Neural cell (in vitro differentiated cells): Measurements from ENCODE around the gene SLC12A4. TPM values are rescaled to one million over a fixed set of nuclear protein-coding genes. Genes with fewer than 3 reads are reported as not detected.

Source experiments
- H2AFZ ChIP-seq: fragments of 200-600, 300-800 bp; sonication (generic), shearing (Covaris generic); 2 replicates; pipeline ENCODE4 v1.6.0; 2014; ENCODE audit warnings: low read depth, mild to moderate bottlenecking, antibody characterized with exemption, low read length, moderate library complexity
- H3F3A ChIP-seq: fragments of 200-600 bp; shearing (Covaris generic); 2 replicates; pipeline ENCODE4 v1.6.1; 2016; ENCODE audit warnings: mild to moderate bottlenecking, moderate library complexity, mixed read lengths, antibody characterized with exemption, low read length; ENCODE audit not compliant: insufficient read depth, poor library complexity, severe bottlenecking
- H3K27ac ChIP-seq: fragments of 200-600, 300-800 bp; sonication (generic), shearing (Covaris generic); 2 replicates; pipeline ENCODE4 v1.5.1; 2014; ENCODE audit warnings: mild to moderate bottlenecking, low read length, moderate library complexity
- H3K27me3 ChIP-seq: fragments of 300-800, 200-600 bp; sonication (generic), shearing (Covaris generic); 2 replicates; pipeline ENCODE4 v1.6.0; 2014; ENCODE audit warnings: mild to moderate bottlenecking, low read depth, low read length, moderate library complexity; ENCODE audit not compliant: insufficient read depth
- H3K36me3 ChIP-seq: fragments of 300-800, 200-600 bp; sonication (generic), shearing (Covaris generic); 2 replicates; pipeline ENCODE4 v1.5.1; 2014; ENCODE audit warnings: mild to moderate bottlenecking, antibody characterized with exemption, low read length, moderate library complexity; ENCODE audit not compliant: insufficient read depth
- H3K4me2 ChIP-seq: fragments of 300-800, 200-600 bp; sonication (generic), shearing (Covaris generic); 2 replicates; pipeline ENCODE4 v1.6.0; 2014; ENCODE audit warnings: mild to moderate bottlenecking, low read length
- H3K4me3 ChIP-seq: fragments of 300-800, 200-600 bp; sonication (generic), shearing (Covaris generic); 2 replicates; pipeline ENCODE4 v1.5.1; 2014; ENCODE audit warnings: mild to moderate bottlenecking, low read length, moderate library complexity
- H3K79me2 ChIP-seq: fragments of 200-600 bp; shearing (Covaris generic); replicated peaks from 2 replicates; pipeline ENCODE4 v1.6.0; 2014; ENCODE audit warnings: mild to moderate bottlenecking, low read length, moderate library complexity; ENCODE audit not compliant: insufficient read depth
- H3K9ac ChIP-seq: fragments of 300-800, 200-600 bp; sonication (generic), shearing (Covaris generic); 2 replicates; pipeline ENCODE4 v1.6.1; 2016; ENCODE audit warnings: mild to moderate bottlenecking, low read length, mixed read lengths
- H3K9me2 ChIP-seq: fragments of 200-600 bp; shearing (Covaris generic); 2 replicates; pipeline ENCODE4 v1.6.1; 2016; ENCODE audit warnings: mild to moderate bottlenecking, low read length, mixed read lengths; ENCODE audit not compliant: insufficient read depth
- H3K9me3 ChIP-seq: fragments of 200-600, 300-800 bp; sonication (generic), shearing (Covaris generic); 2 replicates; pipeline ENCODE4 v1.6.1; 2016; ENCODE audit warnings: mild to moderate bottlenecking, mixed run types, low read length, moderate library complexity, mixed read lengths
- H4K20me1 ChIP-seq: fragments of 200-600 bp; shearing (Covaris generic); 2 replicates; pipeline ENCODE4 v1.6.1; 2016; ENCODE audit warnings: mild to moderate bottlenecking, mixed run types; ENCODE audit not compliant: insufficient read depth
- CTCF ChIP-seq: fragments of 450-650 bp; IDR thresholded peaks from 2 replicates; pipeline ENCODE4 v1.5.1; 2014; ENCODE audit warnings: antibody characterized with exemption, mild to moderate bottlenecking, moderate library complexity; ENCODE audit not compliant: poor library complexity, severe bottlenecking
- EP300 ChIP-seq: fragments of 450-650 bp; conservative IDR thresholded peaks from 2 replicates; pipeline ENCODE4 v1.6.1; 2014; ENCODE audit warnings: antibody characterized with exemption, mild to moderate bottlenecking, moderate library complexity; ENCODE audit not compliant: poor library complexity, severe bottlenecking
- EZH2 ChIP-seq: fragments of 200-600, 300-800 bp; shearing (Covaris generic), sonication (generic); IDR thresholded peaks from 2 replicates; pipeline ENCODE4 v1.6.1; 2014; ENCODE audit warnings: antibody characterized with exemption, low read length, borderline replicate concordance, mild to moderate bottlenecking; ENCODE audit not compliant: insufficient read depth, poor library complexity, severe bottlenecking
- MXI1 ChIP-seq: fragments of 450-650 bp; conservative IDR thresholded peaks from 2 replicates; pipeline ENCODE4 v1.6.1; 2014; ENCODE audit warnings: antibody characterized with exemption, mild to moderate bottlenecking; ENCODE audit not compliant: poor library complexity, severe bottlenecking
- POLR2AphosphoS5 ChIP-seq: IDR thresholded peaks from 2 replicates; pipeline ENCODE4 v1.6.1; 2012
- RAD21 ChIP-seq: fragments of 450-650 bp; conservative IDR thresholded peaks from 2 replicates; pipeline ENCODE4 v1.6.1; 2014; ENCODE audit warnings: antibody characterized with exemption, mild to moderate bottlenecking, moderate library complexity
- REST ChIP-seq: IDR thresholded peaks from 2 replicates; pipeline ENCODE4 v1.6.1; 2012; ENCODE audit warnings: borderline replicate concordance
- SMC3 ChIP-seq: fragments of 450-650 bp; conservative IDR thresholded peaks from 2 replicates; pipeline ENCODE4 v1.6.1; 2014; ENCODE audit warnings: antibody characterized with exemption, mild to moderate bottlenecking, moderate library complexity; ENCODE audit not compliant: poor library complexity
- TAF1 ChIP-seq: IDR thresholded peaks from 2 replicates; pipeline ENCODE4 v1.6.1; 2012; ENCODE audit warnings: low read depth
- polyA plus RNA-seq: library from polyadenylated mRNA; depleted of rRNA; stranded (reverse); fragments of >200 nt; gene quantifications from 2 replicates; pipeline ENCODE4 v1.2.3, GENCODE V29; 2014

Gene SLC12A4
- polyA plus RNA-seq, 1 donor from 2014 or later, result 0.11 TPM

GRCh38 chr16:67949645-67950044 is 18.8 kb downstream of the SLC12A4 start:
- H3K27me3 ChIP-seq, result no peaks in the 10 kb centered on the region
- H4K20me1 ChIP-seq, result no peaks in the 10 kb centered on the region
- H3K27ac ChIP-seq, result no peak overlapping the region
- TF ChIP-seq MXI1 (no peak), RAD21 (no peak), CTCF (no peak), TAF1 (no peak), POLR2AphosphoS5 (no peak), REST (no peak), EZH2 (no peak), SMC3 (no peak), EP300 (no peak)
- no peak overlapping the region for H2AFZ ChIP-seq
- no peaks in the 10 kb centered on the region for H3F3A ChIP-seq
- no peaks in the 10 kb centered on the region for H3K79me2 ChIP-seq
- no peaks in the 10 kb centered on the region for H3K9me2 ChIP-seq
- H3K36me3 ChIP-seq, result no peaks in the 10 kb centered on the region
- H3K4me3 ChIP-seq, result no peak overlapping the region
- no peak overlapping the region for H3K9ac ChIP-seq
- H3K9me3 ChIP-seq, result no peaks in the 10 kb centered on the region
- no peak overlapping the region for H3K4me2 ChIP-seq

- TF ChIP-seq TAF1, result no peak
- TF ChIP-seq RAD21, result no peak
- no peak for TF ChIP-seq EZH2
- no peak for TF ChIP-seq CTCF
- TF ChIP-seq REST, result no peak
- TF ChIP-seq SMC3, result no peak
- TF ChIP-seq MXI1, result no peak
- no peak for TF ChIP-seq POLR2AphosphoS5
- H3K36me3 ChIP-seq, result no peaks in the 10 kb centered on the region
These were observed 20.4 kb downstream of the SLC12A4 start for GRCh38 chr16:67948015-67948414.

More at GRCh38 chr16:67948015-67948414, 20.4 kb downstream of the SLC12A4 start:
- H3F3A ChIP-seq, result no peaks in the 10 kb centered on the region
- no peak overlapping the region for H2AFZ ChIP-seq
- no peak overlapping the region for H3K4me2 ChIP-seq
- no peaks in the 10 kb centered on the region for H3K9me3 ChIP-seq
- no peak overlapping the region for H3K9ac ChIP-seq
- no peak overlapping the region for H3K4me3 ChIP-seq
- H4K20me1 ChIP-seq, result no peaks in the 10 kb centered on the region
- no peak overlapping the region for H3K27ac ChIP-seq
- no peaks in the 10 kb centered on the region for H3K79me2 ChIP-seq
- H3K27me3 ChIP-seq, result no peaks in the 10 kb centered on the region
- H3K9me2 ChIP-seq, result no peaks in the 10 kb centered on the region
